Measurements from ENCODE around the gene KIAA1671. TPM values are rescaled to one million over a fixed set of nuclear protein-coding genes. Genes with fewer than 3 reads are reported as not detected.

Gene KIAA1671
- total RNA-seq, 2 experiments from 2014 or later, result 6.5 to 6.8 TPM

- ChIA-PET CTCF (no interaction called here), POLR2A (no interaction called here)
- Mint-ChIP-seq H3K36me3 (ENCODE audit: low read depth) (no peaks in the 10 kb centered on the region), H3K4me1 (ENCODE audit: low read depth) (no peaks in the 10 kb centered on the region), H3K27me3 (peaks cover 2% of the 10 kb centered on the region), H3K4me3 (no peak overlapping the region), H3K9me3 (no peaks in the 10 kb centered on the region), H3K27ac (no peak overlapping the region)
- ATAC-seq (no peak), DNase-seq (no peak)
- intact Hi-C loops (cut with micrococcal nuclease), result no loop called here
- TF ChIP-seq CTCF (IDR thresholded peaks at IDR 0.05), result no peak
Observed at GRCh38 chr22:24978308-24978707, 25.8 kb downstream of the KIAA1671 start.

- ChIA-PET CTCF (interaction anchor here (1.5 kb wide), 1 partner anchor 68 kb away, joined by 4 read pairs; no protein-coding TSS in a partner anchor), POLR2A (no interaction called here)
- DNase-seq, result no peak
- Mint-ChIP-seq H3K36me3 (ENCODE audit: low read depth) (no peaks in the 10 kb centered on the region), H3K4me1 (ENCODE audit: low read depth) (peaks cover 5% of the 10 kb centered on the region), H3K27ac (no peak overlapping the region), H3K4me3 (no peak overlapping the region), H3K27me3 (peaks cover 6% of the 10 kb centered on the region), H3K9me3 (no peaks in the 10 kb centered on the region)
- no peak for TF ChIP-seq CTCF (IDR thresholded peaks at IDR 0.05)
- ATAC-seq, result no peak
- intact Hi-C loops (cut with micrococcal nuclease), result no loop called here
Observed at GRCh38 chr22:24981066-24981465, 28.6 kb downstream of the KIAA1671 start.

- Mint-ChIP-seq H3K36me3 (ENCODE audit: low read depth) (no peaks in the 10 kb centered on the region), H3K27me3 (peaks cover 6% of the 10 kb centered on the region), H3K9me3 (no peaks in the 10 kb centered on the region), H3K4me1 (ENCODE audit: low read depth) (peaks cover 5% of the 10 kb centered on the region), H3K27ac (no peak overlapping the region), H3K4me3 (no peak overlapping the region)
- CTCF ChIA-PET, result interaction anchor here (1.5 kb wide), 1 partner anchor 67 kb away, joined by 4 read pairs; no protein-coding TSS in a partner anchor
- DNase-seq, result no peak
- TF ChIP-seq CTCF (IDR thresholded peaks at IDR 0.05), result no peak
- ATAC-seq, result no peak
- intact Hi-C loops (cut with micrococcal nuclease), result no loop called here
- POLR2A ChIA-PET, result no interaction called here
Observed at GRCh38 chr22:24981656-24982055, 29.1 kb downstream of the KIAA1671 start.

- Mint-ChIP-seq H3K4me1 (ENCODE audit: low read depth) (peaks cover 5% of the 10 kb centered on the region), H3K36me3 (ENCODE audit: low read depth) (no peaks in the 10 kb centered on the region), H3K27ac (no peak overlapping the region), H3K27me3 (peaks cover 6% of the 10 kb centered on the region), H3K9me3 (no peaks in the 10 kb centered on the region), H3K4me3 (no peak overlapping the region)
- ChIA-PET POLR2A (no interaction called here), CTCF (no interaction called here)
- TF ChIP-seq CTCF (IDR thresholded peaks at IDR 0.05), result no peak
- ATAC-seq (no peak), DNase-seq (no peak)
- intact Hi-C loops (cut with micrococcal nuclease), result no loop called here
Observed at GRCh38 chr22:24982301-24983056, 30.0 kb downstream of the KIAA1671 start.

GRCh38 chr22:24983151-24983550 lies 30.6 kb downstream of the KIAA1671 start:
- H3K27ac Mint-ChIP-seq, result no peak overlapping the region
- H3K9me3 Mint-ChIP-seq, result no peaks in the 10 kb centered on the region
- peaks cover 6% of the 10 kb centered on the region for H3K27me3 Mint-ChIP-seq
- no peak for ATAC-seq
- no peak overlapping the region for H3K4me3 Mint-ChIP-seq
- intact Hi-C loops (cut with micrococcal nuclease), result no loop called here
- no peak for DNase-seq
- no peak for TF ChIP-seq CTCF (IDR thresholded peaks at IDR 0.05)
- peaks cover 5% of the 10 kb centered on the region for H3K4me1 Mint-ChIP-seq (ENCODE audit: low read depth)
- ChIA-PET CTCF (no interaction called here), POLR2A (no interaction called here)
- H3K36me3 Mint-ChIP-seq (ENCODE audit: low read depth), result no peaks in the 10 kb centered on the region
